GM20431 (cell line): ENCODE measurements around the gene LKAAEAR1.

Source experiments
- in situ Hi-C: fragments of 300-500 bp; cut with MseI, MboI; formaldehyde crosslinking; loops from one replicate; pipeline ENCODE4 v1.15.0; 2020; ENCODE audit warnings: low sequenced_read_pairs; ENCODE audit not compliant: unreplicated experiment

Gene LKAAEAR1

GRCh38 chr20:64111841-64112641, 27.8 kb upstream of the LKAAEAR1 start:
- in situ Hi-C loops: no loop called here

GRCh38 chr20:64110411-64111068, 26.3 kb upstream of the LKAAEAR1 start:
- in situ Hi-C loops: no loop called here

- in situ Hi-C loops: no loop called here
These were observed 25.7 kb upstream of the LKAAEAR1 start for GRCh38 chr20:64109831-64110391.

GRCh38 chr20:64108731-64109681, 24.8 kb upstream of the LKAAEAR1 start:
- in situ Hi-C loops: no loop called here

GRCh38 chr20:64107736-64108457, 23.7 kb upstream of the LKAAEAR1 start:
- in situ Hi-C loops: no loop called here

- in situ Hi-C loops: no loop called here
These were observed 23.0 kb upstream of the LKAAEAR1 start, which contains the start of gene NPBWR2 for GRCh38 chr20:64106981-64107735. Gene NPBWR2 (minus strand): TSS chr20:64107565. CDS start chr20:64106831, 734 bp downstream.

- in situ Hi-C loops: no loop called here
These were observed 22.3 kb upstream of the LKAAEAR1 start for GRCh38 chr20:64106435-64106961.

GRCh38 chr20:64105846-64106434, 21.7 kb upstream of the LKAAEAR1 start:
- in situ Hi-C loops: no loop called here

- in situ Hi-C loops: no loop called here
These were observed 20.7 kb upstream of the LKAAEAR1 start for GRCh38 chr20:64104667-64105451.

GRCh38 chr20:64103871-64104666, 19.9 kb upstream of the LKAAEAR1 start:
- in situ Hi-C loops: no loop called here

GRCh38 chr20:64102647-64103354, 18.6 kb upstream of the LKAAEAR1 start:
- in situ Hi-C loops: no loop called here

GRCh38 chr20:64101731-64102621, 17.8 kb upstream of the LKAAEAR1 start:
- in situ Hi-C loops: no loop called here

GRCh38 chr20:64100946-64101688, 16.9 kb upstream of the LKAAEAR1 start:
- in situ Hi-C loops: no loop called here

- in situ Hi-C loops: no loop called here
These were observed 16.3 kb upstream of the LKAAEAR1 start for GRCh38 chr20:64100566-64100888.
